HepG2 (cell line): ENCODE data around the gene SLC5A6. TPM values are rescaled to one million over a fixed set of nuclear protein-coding genes. Genes with fewer than 3 reads are reported as not detected.

Source experiments
- ATAC-seq: fragments of 200-7000 bp; cut with Tn5 transposase; 3 replicates; pipeline ENCODE4 v1.9.1; 2020; ENCODE audit warnings: mild to moderate bottlenecking, moderate library complexity
- BruUV-seq: library from RNA; stranded (reverse); fragments of 400-500 nt; replicated peaks from 2 replicates; lab custom pipeline; 2021; lab: Mats Ljungman, UMichigan
- CTCF ChIA-PET: fragments of 300-600 bp; formaldehyde crosslinking; extraction: SDS; loops from one replicate; lab custom pipeline; 2021; ENCODE audit warnings: low total read pairs, inconsistent platforms, low intra/inter-chr PET ratio; lab: Yijun Ruan, JAX
- POLR2A ChIA-PET: fragments of 350-600 bp; sonication (Branson Sonifier 250); formaldehyde crosslinking; loops from one replicate; lab custom pipeline; 2020; ENCODE audit warnings: antibody characterized with exemption, inconsistent platforms; lab: Yijun Ruan, JAX
- DNase-seq: peaks from one replicate; pipeline ENCODE4 v3.0.0-alpha.2; 2015; ENCODE audit warnings: low spot score
- FAIRE-seq: peaks from 3 replicates; lab custom pipeline; 2011; peaks lifted over from hg19 to GRCh38; lab: Jason Lieb, UNC
- H2AFZ ChIP-seq: one replicate; pipeline ENCODE4 v1.6.1; 2011; ENCODE audit warnings: low read length, inconsistent platforms
- H3K27ac ChIP-seq: fragments of 300-600 bp; 3 replicates; pipeline ENCODE4 v1.8.0; 2011; ENCODE audit warnings: mixed run types, mild to moderate bottlenecking, mixed read lengths, low read length, inconsistent platforms; ENCODE audit not compliant: insufficient read depth; ENCODE audit errors: extremely low read length
- H3K27me3 ChIP-seq, 2 experiments: fragments of 200-600 bp in 1 of 2; 2 replicates in 1 of 2; 3 replicates in 1 of 2; pipeline versions ENCODE4 v1.6.0 to v1.8.0; 2011; ENCODE audit warnings: low read length in 2 of 2, mild to moderate bottlenecking in 2 of 2, moderate library complexity in 2 of 2, inconsistent platforms in 1 of 2; ENCODE audit not compliant: insufficient read depth in 2 of 2, control insufficient read depth in 1 of 2
- H3K36me3 ChIP-seq, 2 experiments: fragments of 200-600 bp in 1 of 2; replicated peaks in 1 of 2; 2 replicates in 1 of 2; 3 replicates in 1 of 2; pipeline versions ENCODE4 v1.5.1 to v1.8.0; 2011; ENCODE audit warnings: low read length in 2 of 2, inconsistent platforms in 1 of 2; ENCODE audit not compliant: insufficient read depth in 2 of 2, control insufficient read depth in 1 of 2
- H3K4me1 ChIP-seq: 2 replicates; pipeline ENCODE4 v1.5.1; 2012; ENCODE audit warnings: low read length, inconsistent platforms; ENCODE audit not compliant: insufficient read depth
- H3K4me2 ChIP-seq: 2 replicates; pipeline ENCODE4 v1.6.0; 2011; ENCODE audit warnings: low read depth, low read length, inconsistent platforms
- H3K4me3 ChIP-seq, 3 experiments: fragments of 200-600 bp in 1 of 3; sonication (generic), shearing (Covaris generic) in 1 of 3; replicated peaks in 1 of 3; 2 replicates each; pipeline ENCODE4 v1.5.1; 2011 to 2016; ENCODE audit warnings: low read length in 3 of 3, inconsistent platforms in 2 of 3, low read depth in 2 of 3, mild to moderate bottlenecking in 2 of 3, control low read depth in 1 of 3, mixed read lengths in 1 of 3; ENCODE audit not compliant: insufficient read depth in 1 of 3
- H3K79me2 ChIP-seq: one replicate; pipeline ENCODE4 v1.6.1; 2011; ENCODE audit warnings: low read length, inconsistent platforms; ENCODE audit not compliant: insufficient read depth
- H3K9ac ChIP-seq: 2 replicates; pipeline ENCODE4 v1.6.0; 2011; ENCODE audit warnings: mild to moderate bottlenecking, low read depth, low read length, inconsistent platforms; ENCODE audit not compliant: insufficient read depth
- H3K9me3 ChIP-seq: 2 replicates; pipeline ENCODE4 v1.5.1; 2012; ENCODE audit warnings: mild to moderate bottlenecking, low read length
- H4K20me1 ChIP-seq: 2 replicates; pipeline ENCODE4 v1.6.0; 2011; ENCODE audit warnings: inconsistent platforms, mild to moderate bottlenecking, low read length, moderate library complexity; ENCODE audit not compliant: insufficient read depth
- KLF11 ChIP-seq: IDR thresholded peaks from 2 replicates; pipeline ENCODE4 v1.6.1; 2016; ENCODE audit warnings: missing compliant biosample characterization
- KLF9 ChIP-seq: IDR thresholded peaks from 2 replicates; pipeline ENCODE4 v1.6.1; 2016; ENCODE audit warnings: low read depth
- MIXL1 ChIP-seq: IDR thresholded peaks from 2 replicates; pipeline ENCODE4 v1.6.1; 2016
- MXD4 ChIP-seq: IDR thresholded peaks from 2 replicates; pipeline ENCODE4 v1.6.1; 2016; ENCODE audit warnings: mild to moderate bottlenecking, missing biosample characterization, missing genetic modification reagents
- NKX3-1 ChIP-seq: sonication (generic); formaldehyde crosslinking; IDR thresholded peaks from 2 replicates; pipeline ENCODE4 v1.5.0; 2020; ENCODE audit warnings: missing genetic modification reagents
- PTBP1 ChIP-seq: fragments of 200-400 bp; formaldehyde crosslinking; IDR thresholded peaks from 2 replicates; pipeline ENCODE4 v1.6.1; 2018; ENCODE audit warnings: low read length, low read depth; ENCODE audit not compliant: poor library complexity, severe bottlenecking
- RBFOX2 ChIP-seq: fragments of 200-400 bp; formaldehyde crosslinking; IDR thresholded peaks from 2 replicates; pipeline ENCODE4 v1.6.1; 2017; ENCODE audit warnings: low read depth, mild to moderate bottlenecking, low read length
- SMARCC2 ChIP-seq: fragments of 450-650 bp; IDR thresholded peaks from 2 replicates; pipeline ENCODE4 v1.6.1; 2017; ENCODE audit warnings: antibody characterized with exemption, mild to moderate bottlenecking
- TSC22D2 ChIP-seq: sonication (generic); formaldehyde crosslinking; IDR thresholded peaks from 2 replicates; pipeline ENCODE4 v1.5.1; 2020; ENCODE audit warnings: missing genetic modification reagents, mild to moderate bottlenecking, borderline replicate concordance
- ZNF230 ChIP-seq: sonication (generic); formaldehyde crosslinking; IDR thresholded peaks from 2 replicates; pipeline ENCODE4 v1.4.0; 2020; ENCODE audit warnings: mild to moderate bottlenecking, missing genetic modification reagents
- ZNF557 ChIP-seq: sonication (generic); formaldehyde crosslinking; IDR thresholded peaks from 2 replicates; pipeline ENCODE4 v1.4.0; 2020; ENCODE audit warnings: missing genetic modification reagents
- ZNF788 ChIP-seq: sonication (generic); formaldehyde crosslinking; IDR thresholded peaks from 2 replicates; pipeline ENCODE4 v1.5.0; 2020; ENCODE audit warnings: mild to moderate bottlenecking, missing genetic modification reagents, borderline replicate concordance
- ZSCAN9 ChIP-seq: IDR thresholded peaks from 2 replicates; pipeline ENCODE4 v1.6.1; 2016; ENCODE audit warnings: borderline replicate concordance
- WGBS: methylation state at CpG from one replicate; pipeline ENCODE4 v1.1.6; 2017; ENCODE audit warnings: low lambda C conversion rate; 5-methylcytosine and 5-hydroxymethylcytosine counted together
- in situ Hi-C: cut with HindIII; loops from 2 replicates; pipeline ENCODE4 v1.10.0; 2017; ENCODE audit warnings: low pct_unique_long_range_greater_than_20kb; ENCODE audit not compliant: extremely low pct_ligation_motif_present
- intact Hi-C: fragments of 100-400 bp; cut with micrococcal nuclease; formaldehyde crosslinking; loops from one replicate; pipeline ENCODE4 v1.10.0; 2022; ENCODE audit not compliant: unreplicated experiment
- polyA plus RNA-seq, 8 experiments: library from polyadenylated mRNA; depleted of rRNA in 3 of 8; stranded (reverse) in 7 of 8; unstranded in 1 of 8; fragments of >200 nt; fragmentation: Illumina TruSeq in 4 of 8; extraction: Trizol in 4 of 8; gene quantifications; 2 replicates each; pipeline versions ENCODE4 v1.2.1 to v1.2.3, GENCODE V29; 2011 to 2016; ENCODE audit warnings: low read depth in 4 of 8, missing spikeins in 1 of 8, mixed read lengths in 1 of 8; ENCODE audit not compliant: insufficient read depth in 1 of 8
- total RNA-seq, 5 experiments: library from RNA; depleted of rRNA; stranded (reverse); fragments of >200 nt; fragmentation: Illumina TruSeq; extraction: Trizol; gene quantifications; 2 replicates each; pipeline ENCODE4 v1.2.3, GENCODE V29; 2016; ENCODE audit warnings: low read depth in 1 of 5
- TF ChIP-seq, protein P1 (sequence below): IDR thresholded peaks from 2 replicates; pipeline ENCODE4 v1.6.1; 2016; ENCODE audit warnings: missing genetic modification reagents, missing compliant biosample characterization
- TF ChIP-seq, protein P2 (sequence below): IDR thresholded peaks from 2 replicates; pipeline ENCODE4 v1.6.1; 2016; ENCODE audit warnings: low read depth, borderline replicate concordance
- TF ChIP-seq, protein P3 (sequence below): sonication (generic); formaldehyde crosslinking; IDR thresholded peaks from 2 replicates; pipeline ENCODE4 v1.4.0; 2020; ENCODE audit warnings: missing genetic modification reagents

Gene SLC5A6
- total and polyA plus RNA-seq, 2 of the 13 experiments (the other 11 are each of a cell fraction or from before 2014, with no cell fraction given): 135 to 417 TPM

DNA sequence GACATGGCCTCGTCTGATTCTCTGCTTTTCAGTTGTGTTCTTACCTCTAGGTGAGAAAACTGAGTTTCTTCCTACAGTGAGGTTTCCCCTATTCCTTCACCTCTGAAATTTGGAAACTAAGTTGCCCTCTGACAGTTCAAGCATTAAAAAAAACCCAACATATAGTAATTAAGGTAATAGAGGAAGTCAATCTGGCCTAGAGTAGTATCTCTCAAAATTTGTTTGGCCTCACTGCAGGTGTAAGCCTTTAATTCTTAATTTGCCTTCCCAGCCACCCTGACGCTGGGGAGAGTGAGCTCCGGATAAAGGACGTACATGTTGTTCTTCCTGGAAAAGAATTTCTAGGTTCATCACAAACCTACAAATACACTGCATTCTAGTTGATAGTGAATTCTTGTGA lies 6.5 kb upstream of the SLC5A6 start:
- Histone ChIP-seq H3K36me3 (peaks cover 19 to 65% of the 10 kb centered on the region in 2 experiments), H3K4me1 (peaks cover 32% of the 10 kb centered on the region), H3K9me3 (no peaks in the 10 kb centered on the region), H4K20me1 (no peaks in the 10 kb centered on the region), H3K4me3 (no peak overlapping the region), H3K27me3 (no peaks in the 10 kb centered on the region), H3K79me2 (peaks cover 3% of the 10 kb centered on the region), H3K27ac (no peak overlapping the region), H3K9ac (no peak overlapping the region), H2AFZ (no peak overlapping the region), H3K4me2 (no peak overlapping the region)
- intact Hi-C loops: no loop called here
- ChIA-PET CTCF (no interaction called here), POLR2A (no interaction called here)
- no TSS peak for BruUV-seq
- ATAC-seq: no peak
- DNase-seq: no peak
- in situ Hi-C loops: no loop called here
- FAIRE-seq: no peak
- TF ChIP-seq KLF9 (CRISPR knock-in tag) (no peak), RBFOX2 (0 out of 2 replicates have a peak, but pooled peaks have one; percentile 20)
- 97% methylated on average over 4 of the region's 4 CpGs for WGBS

DNA sequence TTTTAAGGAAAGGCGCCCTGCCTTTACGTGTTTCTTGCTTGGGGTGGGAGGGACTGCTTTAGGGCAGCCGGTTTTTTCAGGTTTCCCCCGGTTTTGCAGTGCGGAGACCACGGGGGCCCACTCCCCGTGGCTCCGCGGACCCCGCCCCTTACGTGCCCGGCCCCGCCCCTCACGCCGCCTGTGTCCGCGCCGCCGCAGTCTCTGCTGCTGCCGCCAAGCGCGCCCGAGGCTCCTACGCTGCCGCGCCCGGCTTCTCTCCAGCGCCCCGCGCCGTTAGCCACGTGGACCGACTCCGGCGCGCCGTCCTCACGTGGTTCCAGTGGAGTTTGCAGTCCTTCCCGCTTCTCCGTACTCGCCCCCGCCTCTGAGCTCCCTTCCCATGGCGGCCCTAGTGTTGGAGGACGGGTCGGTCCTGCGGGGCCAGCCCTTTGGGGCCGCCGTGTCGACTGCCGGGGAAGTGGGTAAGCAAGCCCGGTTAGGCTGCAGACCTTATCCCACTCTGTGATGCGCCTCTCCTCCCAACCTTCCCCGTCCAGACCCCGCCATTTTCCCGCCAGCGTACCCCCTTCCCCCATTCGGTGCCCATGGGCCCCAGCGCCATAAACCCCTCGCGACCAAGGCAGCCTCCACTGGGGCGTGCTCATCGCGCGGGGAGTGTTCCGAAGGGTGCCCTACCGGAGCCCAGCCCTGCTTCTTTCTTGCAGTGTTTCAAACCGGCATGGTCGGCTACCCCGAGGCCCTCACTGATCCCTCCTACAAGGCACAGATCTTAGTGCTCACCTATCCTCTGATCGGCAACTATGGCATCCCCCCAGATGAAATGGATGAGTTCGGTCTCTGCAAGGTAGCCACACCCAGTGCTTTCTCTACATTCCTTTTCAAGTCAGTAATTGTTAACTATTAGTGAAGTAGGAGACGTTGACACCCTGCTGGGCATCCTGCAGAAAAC lies 5.4 kb upstream of the SLC5A6 start, which contains the start of gene CAD:
CAD (plus strand) TSS at position 197 of the 949 bp plus-strand sequence; CDS start at position 380, 183 bp downstream.
- intact Hi-C loops: no loop called here
- Histone ChIP-seq H3K4me1 (peaks cover 40% of the 10 kb centered on the region), H2AFZ (no peak within 1 kb of the TSS), H3K27ac (peak within 1 kb of the TSS; percentile 50), H4K20me1 (no peaks in the 10 kb centered on the region), H3K27me3 (no peaks in the 10 kb centered on the region; a peak in 1 of 5 replicates), H3K4me3 (peak within 1 kb of the TSS in 2 of 3 experiments; percentile 49 to 59; a peak in 4 of 6 replicates), H3K9me3 (no peaks in the 10 kb centered on the region), H3K4me2 (peak within 1 kb of the TSS; percentile 57), H3K36me3 (peaks cover 10 to 55% of the 10 kb centered on the region in 2 experiments), H3K9ac (peak within 1 kb of the TSS; percentile 60), H3K79me2 (peaks cover 15% of the 10 kb centered on the region)
- peak; percentile 54 for DNase-seq
- ChIA-PET POLR2A (no interaction called here), CTCF (no interaction called here)
- in situ Hi-C loops: no loop called here
- no TSS peak for BruUV-seq
- ATAC-seq: peak; percentile 77
- no peak for FAIRE-seq
- WGBS: 86% methylated on average over 72 of the region's 72 CpGs
- TF ChIP-seq PTBP1 (no peak), ZNF557 (CRISPR knock-in tag) (0 out of 2 replicates have a peak, but pooled peaks have one; percentile 56), MIXL1 (0 out of 2 replicates have a peak, but pooled peaks have one; percentile 27), SMARCC2 (no peak), ZNF788 (CRISPR knock-in tag) (peak; percentile 38; the same call in 1 of the 2 replicates), ZNF230 (CRISPR knock-in tag) (peak; percentile 79; the same call in 1 of the 2 replicates), TSC22D2 (CRISPR knock-in tag) (peak; percentile 42; the same call in 1 of the 2 replicates), KLF11 (peak; percentile 89; the same call in 1 of the 2 replicates), ZSCAN9 (CRISPR knock-in tag) (no peak), MXD4 (CRISPR knock-in tag) (peak; percentile 84), NKX3-1 (peak; percentile 61; the same call in 1 of the 2 replicates)
- TF ChIP-seq, protein P1, sequence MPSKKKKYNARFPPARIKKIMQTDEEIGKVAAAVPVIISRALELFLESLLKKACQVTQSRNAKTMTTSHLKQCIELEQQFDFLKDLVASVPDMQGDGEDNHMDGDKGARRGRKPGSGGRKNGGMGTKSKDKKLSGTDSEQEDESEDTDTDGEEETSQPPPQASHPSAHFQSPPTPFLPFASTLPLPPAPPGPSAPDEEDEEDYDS: no peak
- TF ChIP-seq, protein P2, sequence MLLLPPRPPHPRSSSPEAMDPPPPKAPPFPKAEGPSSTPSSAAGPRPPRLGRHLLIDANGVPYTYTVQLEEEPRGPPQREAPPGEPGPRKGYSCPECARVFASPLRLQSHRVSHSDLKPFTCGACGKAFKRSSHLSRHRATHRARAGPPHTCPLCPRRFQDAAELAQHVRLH: peak; percentile 34; the same call in 1 of the 2 replicates
- TF ChIP-seq, protein P3, sequence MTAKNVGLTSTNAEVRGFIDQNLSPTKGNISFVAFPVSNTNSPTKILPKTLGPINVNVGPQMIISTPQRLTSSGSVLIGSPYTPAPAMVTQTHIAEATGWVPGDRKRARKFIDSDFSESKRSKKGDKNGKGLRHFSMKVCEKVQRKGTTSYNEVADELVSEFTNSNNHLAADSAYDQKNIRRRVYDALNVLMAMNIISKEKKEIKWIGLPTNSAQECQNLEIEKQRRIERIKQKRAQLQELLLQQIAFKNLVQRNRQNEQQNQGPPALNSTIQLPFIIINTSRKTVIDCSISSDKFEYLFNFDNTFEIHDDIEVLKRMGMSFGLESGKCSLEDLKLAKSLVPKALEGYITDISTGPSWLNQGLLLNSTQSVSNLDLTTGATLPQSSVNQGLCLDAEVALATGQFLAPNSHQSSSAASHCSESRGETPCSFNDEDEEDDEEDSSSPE (CRISPR knock-in tag): peak; percentile 88
